ENCODE measurements around the gene DENND4A.
A peak's percentile ranks its signal among the peaks of the same experiment; 100 is the strongest.

DENND4A gene

DNA sequence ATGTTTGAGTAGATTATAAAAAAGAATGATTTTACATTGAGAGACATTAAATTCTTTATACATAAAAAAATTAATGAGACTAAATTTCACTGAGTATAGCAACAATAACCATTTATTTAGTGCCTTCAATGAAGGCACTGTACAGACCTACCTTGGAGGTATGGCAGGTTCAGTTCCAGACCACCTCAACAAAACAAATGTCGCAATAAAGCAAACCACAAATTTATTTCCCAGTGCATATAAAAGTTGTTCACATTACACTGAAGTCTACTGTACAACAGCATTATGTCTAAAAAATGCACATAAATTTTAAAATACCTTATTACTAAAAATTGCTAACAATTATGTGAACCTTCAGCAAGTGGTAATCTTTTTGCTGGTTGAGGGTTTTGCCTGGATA lies 111.5 kb downstream of the DENND4A start:
- FAIRE-seq (no peak), DNase-seq (ENCODE audit: insufficient read length) (no peak)
- TF ChIP-seq POLR2AphosphoS5 (IDR thresholded peaks at IDR 0.05; ENCODE audit: low read depth, low read length), result no peak
- TF ChIP-seq POLR2A (IDR thresholded peaks at IDR 0.05; ENCODE audit: low read depth, low read length), result no peak
- no peak for TF ChIP-seq TAF1 (IDR thresholded peaks at IDR 0.05; ENCODE audit: borderline replicate concordance, low read depth, low read length)

DNA sequence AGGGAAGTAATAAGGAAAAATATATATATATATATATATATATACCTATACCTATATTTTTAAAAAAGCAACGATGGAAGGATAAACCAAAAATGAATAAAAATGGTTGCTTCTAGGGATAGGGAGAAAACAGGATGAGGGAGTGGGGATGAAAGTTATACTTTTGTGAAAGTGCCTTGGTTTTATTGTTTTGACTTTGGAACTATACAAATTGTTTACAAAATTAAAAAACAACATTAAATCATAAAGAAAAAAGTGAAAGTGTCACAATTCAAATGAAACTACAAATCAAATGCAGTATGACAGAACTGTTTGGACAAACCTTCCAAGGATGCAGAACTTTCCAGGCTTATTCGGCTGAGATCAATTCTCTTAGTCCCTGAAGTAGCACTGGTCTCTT lies 116.0 kb downstream of the DENND4A start:
- TF ChIP-seq POLR2AphosphoS5 (IDR thresholded peaks at IDR 0.05; ENCODE audit: low read depth, low read length) (no peak), TAF1 (IDR thresholded peaks at IDR 0.05; ENCODE audit: borderline replicate concordance, low read depth, low read length) (no peak), POLR2A (IDR thresholded peaks at IDR 0.05; ENCODE audit: low read depth, low read length) (no peak)
- FAIRE-seq (peak; percentile 46), DNase-seq (ENCODE audit: insufficient read length) (no peak)

DNA sequence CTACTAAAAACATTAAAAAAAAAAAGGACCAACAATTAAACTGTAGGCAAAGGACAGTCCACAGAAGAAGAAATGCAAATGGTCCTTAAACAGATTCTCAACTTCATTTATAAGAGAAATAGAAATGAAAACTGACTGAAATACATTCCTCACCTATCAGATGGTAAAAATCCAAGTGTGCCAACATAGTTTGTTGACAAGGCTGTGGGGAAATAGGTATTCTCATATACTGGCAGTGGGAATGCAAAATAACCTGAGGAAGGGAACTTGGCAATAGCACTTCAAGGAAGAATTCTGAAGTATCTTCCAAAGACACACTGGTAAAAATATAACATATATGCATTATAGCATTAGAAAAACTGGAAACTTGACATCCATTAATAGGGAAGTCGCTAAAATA lies 116.5 kb downstream of the DENND4A start:
- no peak for DNase-seq (ENCODE audit: insufficient read length)
- TF ChIP-seq TAF1 (IDR thresholded peaks at IDR 0.05; ENCODE audit: borderline replicate concordance, low read depth, low read length), result no peak
- TF ChIP-seq POLR2AphosphoS5 (IDR thresholded peaks at IDR 0.05; ENCODE audit: low read depth, low read length), result no peak
- TF ChIP-seq POLR2A (IDR thresholded peaks at IDR 0.05; ENCODE audit: low read depth, low read length), result no peak
- FAIRE-seq, result no peak

DNA sequence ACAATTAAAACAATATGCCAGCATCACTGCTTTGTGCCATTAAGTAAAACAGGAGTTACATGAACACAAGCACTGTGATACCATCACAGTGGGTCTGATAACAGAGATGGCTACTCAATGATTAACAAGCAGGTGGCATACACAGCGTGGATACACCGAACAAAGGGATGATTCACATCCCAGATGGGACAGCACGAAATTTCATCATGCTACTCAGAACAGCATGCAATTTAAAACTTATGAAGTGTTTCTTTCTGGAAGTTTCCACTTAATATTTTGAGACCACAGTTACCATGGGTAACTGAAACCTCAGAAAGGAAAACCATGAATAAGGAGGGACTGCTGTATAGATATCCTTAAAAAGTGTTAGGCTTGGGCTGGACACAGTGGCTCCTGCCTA lies 125.8 kb downstream of the DENND4A start:
- no peak for TF ChIP-seq POLR2A (IDR thresholded peaks at IDR 0.05; ENCODE audit: low read depth, low read length)
- no peak for TF ChIP-seq TAF1 (IDR thresholded peaks at IDR 0.05; ENCODE audit: borderline replicate concordance, low read depth, low read length)
- no peak for TF ChIP-seq POLR2AphosphoS5 (IDR thresholded peaks at IDR 0.05; ENCODE audit: low read depth, low read length)
- DNase-seq (ENCODE audit: insufficient read length) (no peak), FAIRE-seq (no peak)

DNA sequence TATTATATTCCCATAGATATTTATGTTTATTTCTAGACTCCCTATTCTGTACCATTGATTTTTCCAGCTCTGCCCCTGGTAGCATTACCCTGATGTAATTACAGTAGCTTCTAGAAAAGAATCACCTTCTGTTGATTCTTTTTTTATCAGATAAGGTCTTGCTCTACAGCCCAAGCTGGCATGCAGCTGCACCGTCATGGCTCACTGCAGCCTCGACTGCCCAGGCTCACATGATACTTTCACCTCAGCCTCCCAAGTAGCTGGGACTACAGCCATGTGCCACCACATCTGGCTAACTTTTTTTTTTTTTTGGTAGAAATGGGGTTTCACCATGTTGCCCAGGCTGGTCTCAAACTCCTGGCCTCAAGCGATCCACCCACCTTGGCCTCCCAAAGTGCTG lies 128.6 kb downstream of the DENND4A start:
- TF ChIP-seq POLR2AphosphoS5 (IDR thresholded peaks at IDR 0.05; ENCODE audit: low read depth, low read length) (no peak), TAF1 (IDR thresholded peaks at IDR 0.05; ENCODE audit: borderline replicate concordance, low read depth, low read length) (no peak), POLR2A (IDR thresholded peaks at IDR 0.05; ENCODE audit: low read depth, low read length) (no peak)
- FAIRE-seq, result no peak

DNA sequence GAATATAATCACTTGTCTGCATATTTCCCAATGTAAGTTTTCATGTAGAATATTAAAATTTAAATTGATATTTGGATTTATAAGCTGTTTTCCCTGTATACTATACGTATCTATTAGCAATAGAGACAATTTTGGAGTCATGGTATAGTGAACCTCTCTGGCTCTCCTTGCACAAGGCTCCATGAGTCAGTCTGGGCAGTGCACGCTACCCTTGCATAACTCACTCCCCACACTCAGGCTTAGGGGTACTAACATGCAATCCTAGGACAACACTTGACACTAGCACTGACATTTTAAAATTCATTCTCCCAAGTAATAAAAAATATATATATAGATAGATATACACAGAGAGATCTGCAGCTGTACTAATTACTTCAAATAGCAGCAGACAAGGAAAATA lies 131.2 kb downstream of the DENND4A start:
- no peak for DNase-seq (ENCODE audit: insufficient read length)
- no peak for TF ChIP-seq POLR2AphosphoS5 (IDR thresholded peaks at IDR 0.05; ENCODE audit: low read depth, low read length)
- FAIRE-seq, result no peak

More for the DNA sequence above, 128.6 kb downstream of the DENND4A start:
- no peak for DNase-seq (ENCODE audit: insufficient read length)

- TF ChIP-seq POLR2A (IDR thresholded peaks at IDR 0.05; ENCODE audit: low read depth, low read length) (no peak), TAF1 (IDR thresholded peaks at IDR 0.05; ENCODE audit: borderline replicate concordance, low read depth, low read length) (no peak), POLR2AphosphoS5 (IDR thresholded peaks at IDR 0.05; ENCODE audit: low read depth, low read length) (no peak)
- FAIRE-seq (no peak), DNase-seq (ENCODE audit: insufficient read length) (no peak)
These were observed 132.5 kb downstream of the DENND4A start for GRCh38 chr15:65659502-65660052.

DNA sequence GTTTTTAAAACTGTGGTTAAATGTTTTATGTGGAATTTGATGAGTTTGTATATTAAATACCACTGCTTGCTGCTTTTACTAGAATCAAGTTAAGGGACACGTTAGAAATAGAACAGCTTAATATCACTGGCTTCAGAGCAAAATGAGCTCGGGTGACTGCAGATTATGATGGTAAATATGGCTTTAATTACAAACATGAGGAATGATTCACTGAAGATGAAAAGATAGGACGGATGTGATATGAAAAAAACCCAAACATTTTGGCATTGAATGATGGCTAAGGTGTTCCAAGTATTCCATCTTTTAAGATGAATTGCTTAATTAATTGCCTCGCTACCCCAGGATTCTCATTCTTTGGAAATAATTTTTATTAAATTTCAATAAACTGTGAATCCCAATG lies 136.6 kb downstream of the DENND4A start:
- FAIRE-seq, result no peak
- no peak for DNase-seq (ENCODE audit: insufficient read length)
- no peak for TF ChIP-seq POLR2AphosphoS5 (IDR thresholded peaks at IDR 0.05; ENCODE audit: low read depth, low read length)
- no peak for TF ChIP-seq TAF1 (IDR thresholded peaks at IDR 0.05; ENCODE audit: borderline replicate concordance, low read depth, low read length)
- no peak for TF ChIP-seq POLR2A (IDR thresholded peaks at IDR 0.05; ENCODE audit: low read depth, low read length)

DNA sequence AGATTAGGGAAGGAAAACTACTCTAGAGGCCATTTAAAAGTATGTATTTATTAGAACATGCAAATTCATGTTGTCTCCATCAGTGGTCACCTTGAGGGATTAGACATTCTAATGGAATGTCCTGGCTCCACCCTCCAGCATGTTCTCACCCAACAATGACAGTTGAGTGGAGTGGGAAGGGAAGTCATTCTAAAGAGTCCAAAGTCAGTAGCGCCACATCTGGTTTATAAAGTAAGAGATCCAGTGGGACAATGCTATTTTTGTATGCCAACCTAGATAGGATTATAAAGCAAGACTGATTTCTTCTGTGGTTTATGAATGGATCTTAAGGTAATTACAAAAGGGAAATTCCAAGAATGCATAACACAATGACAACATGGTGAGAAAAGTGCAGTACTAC lies 137.1 kb downstream of the DENND4A start:
- no peak for DNase-seq (ENCODE audit: insufficient read length)
- TF ChIP-seq POLR2A (IDR thresholded peaks at IDR 0.05; ENCODE audit: low read depth, low read length) (no peak), TAF1 (IDR thresholded peaks at IDR 0.05; ENCODE audit: borderline replicate concordance, low read depth, low read length) (no peak), POLR2AphosphoS5 (IDR thresholded peaks at IDR 0.05; ENCODE audit: low read depth, low read length) (no peak)
- FAIRE-seq, result no peak

DNA sequence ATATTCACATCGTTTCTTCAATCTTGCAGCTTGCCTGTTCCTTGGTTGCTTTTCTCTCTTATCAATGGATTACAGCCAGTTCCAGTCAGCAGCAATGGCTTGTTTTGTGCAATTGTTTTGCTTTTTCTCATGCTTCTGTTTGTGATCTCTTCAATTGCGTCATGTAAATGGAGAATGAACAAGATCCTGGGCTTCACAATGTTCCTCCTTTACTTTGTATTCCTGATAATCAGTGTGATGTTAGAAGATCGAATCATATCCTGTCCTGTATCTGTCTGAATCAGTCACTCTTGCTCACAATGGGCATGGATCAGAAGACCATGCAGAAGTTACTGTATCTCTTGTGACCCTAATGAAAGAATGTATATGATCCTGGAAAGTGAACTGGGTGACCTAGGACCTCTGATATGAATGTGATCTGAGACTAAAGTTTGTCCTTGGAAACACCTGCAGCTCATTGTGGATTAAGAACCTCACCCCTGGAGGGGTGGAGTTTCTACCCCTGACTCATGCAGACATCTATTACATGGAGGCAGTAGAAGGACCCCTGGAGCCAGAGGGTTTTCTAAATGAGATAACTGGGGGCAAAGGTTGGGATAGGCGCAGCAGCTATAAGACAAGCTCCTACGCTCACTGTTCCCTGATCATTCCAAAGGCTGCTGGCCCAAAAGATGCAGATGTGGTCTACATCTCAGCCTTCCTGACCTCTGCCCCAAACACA lies 138.1 kb downstream of the DENND4A start:
- DNase-seq (ENCODE audit: insufficient read length) (no peak), FAIRE-seq (no peak)
- TF ChIP-seq TAF1 (IDR thresholded peaks at IDR 0.05; ENCODE audit: borderline replicate concordance, low read depth, low read length) (no peak), POLR2AphosphoS5 (IDR thresholded peaks at IDR 0.05; ENCODE audit: low read depth, low read length) (no peak), POLR2A (IDR thresholded peaks at IDR 0.05; ENCODE audit: low read depth, low read length) (no peak)

DNA sequence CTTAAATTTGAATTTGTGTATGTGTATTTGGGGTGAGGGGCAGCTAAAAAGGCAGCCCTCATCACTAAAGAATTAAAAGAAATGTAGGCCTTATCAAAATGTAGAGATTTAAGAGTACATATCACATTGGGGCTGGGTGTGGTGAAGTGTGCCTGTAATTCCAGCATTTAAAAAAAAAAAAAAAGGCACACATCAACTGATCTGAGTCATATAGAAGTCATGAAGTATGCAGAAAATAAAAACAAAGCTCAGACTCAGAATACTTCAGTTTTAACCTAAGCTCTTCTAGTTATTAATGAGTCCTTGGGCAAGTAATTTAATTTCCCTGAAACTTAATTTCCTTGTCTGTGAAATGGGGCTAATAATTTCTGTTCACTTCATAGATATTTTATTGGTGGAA lies 138.8 kb downstream of the DENND4A start:
- DNase-seq (ENCODE audit: insufficient read length) (no peak), FAIRE-seq (no peak)

More for the DNA sequence above, 138.8 kb downstream of the DENND4A start:
- TF ChIP-seq POLR2AphosphoS5 (IDR thresholded peaks at IDR 0.05; ENCODE audit: low read depth, low read length) (no peak), TAF1 (IDR thresholded peaks at IDR 0.05; ENCODE audit: borderline replicate concordance, low read depth, low read length) (no peak)

All from GM12892 (cell line).